HL-60 (cell line): ENCODE results near the gene PTPRU.

Experiments used
- DNase-seq, 2 experiments: peaks; one replicate each; pipeline ENCODE4 v3.0.0-alpha.2; 2010 to 2020; ENCODE audit warnings: low read depth in 1 of 2, low spot score in 1 of 2
- H3K27ac ChIP-seq: fragments of 250-450 bp; sonication (Bioruptor Pico); replicated peaks from 2 replicates; pipeline ENCODE4 v1.5.1; 2020; ENCODE audit warnings: mild to moderate bottlenecking, moderate library complexity
- H3K27me3 ChIP-seq: fragments of 250-450 bp; sonication (Bioruptor Pico); 2 replicates; pipeline ENCODE4 v1.5.1; 2021; ENCODE audit warnings: mild to moderate bottlenecking, moderate library complexity; ENCODE audit not compliant: insufficient read depth, poor library complexity, severe bottlenecking
- H3K4me3 ChIP-seq: replicated peaks from 2 replicates; pipeline ENCODE4 v1.5.1; 2011; ENCODE audit warnings: mild to moderate bottlenecking, control low read depth, low read length; ENCODE audit not compliant: insufficient read depth
- CTCF ChIP-seq: IDR thresholded peaks from one replicate; pipeline ENCODE4 v1.5.1; 2011; ENCODE audit warnings: low read length, control low read depth, inconsistent platforms; ENCODE audit not compliant: insufficient read depth
- GABPA ChIP-seq: IDR thresholded peaks from 2 replicates; pipeline ENCODE4 v1.6.1; 2012; ENCODE audit warnings: low read depth
- POLR2AphosphoS5 ChIP-seq: IDR thresholded peaks from 2 replicates; pipeline ENCODE4 v1.6.1; 2012; ENCODE audit warnings: low read depth
- REST ChIP-seq: IDR thresholded peaks from 2 replicates; pipeline ENCODE4 v1.6.1; 2012; ENCODE audit warnings: low read depth; ENCODE audit not compliant: insufficient replicate concordance
- SPI1 ChIP-seq: IDR thresholded peaks from 2 replicates; pipeline ENCODE4 v1.6.1; 2012; ENCODE audit warnings: low read depth, mild to moderate bottlenecking, borderline replicate concordance

Gene PTPRU

GRCh38 chr1:29346576-29346975, 110.3 kb downstream of the PTPRU start:
- no peak overlapping the region for H3K4me3 ChIP-seq
- DNase-seq = no peak
- no peak overlapping the region for H3K27ac ChIP-seq
- no peaks in the 10 kb centered on the region for H3K27me3 ChIP-seq
- TF ChIP-seq CTCF (no peak), GABPA (no peak), POLR2AphosphoS5 (no peak), REST (no peak), SPI1 (no peak)

- Histone ChIP-seq H3K27me3 (no peaks in the 10 kb centered on the region), H3K4me3 (no peak overlapping the region), H3K27ac (no peak overlapping the region)
- no peak for DNase-seq
- no peak for TF ChIP-seq POLR2AphosphoS5
- no peak for TF ChIP-seq SPI1
- no peak for TF ChIP-seq REST
- TF ChIP-seq GABPA = no peak
- TF ChIP-seq CTCF = no peak
These were observed 113.7 kb downstream of the PTPRU start for GRCh38 chr1:29349871-29350491.

- DNase-seq = no peak
- H3K4me3 ChIP-seq = no peak overlapping the region
- TF ChIP-seq SPI1 (no peak), CTCF (no peak), REST (no peak), POLR2AphosphoS5 (no peak), GABPA (no peak)
- H3K27me3 ChIP-seq = no peaks in the 10 kb centered on the region
- H3K27ac ChIP-seq = no peak overlapping the region
These were observed 116.5 kb downstream of the PTPRU start for GRCh38 chr1:29352719-29353420.
